A549 (cell line): ENCODE results near the gene DHX15.

ENCODE experiments used
- CHD2 ChIP-seq: fragments of 150-350 bp; IDR thresholded peaks from 2 replicates; pipeline ENCODE4 v1.6.1; 2014; ENCODE audit warnings: low read length; ENCODE audit not compliant: partially characterized antibody
- CTCF ChIP-seq: fragments of >200 bp; sonication (Bioruptor Twin); formaldehyde crosslinking; IDR thresholded peaks from 3 replicates; pipeline ENCODE4 v1.5.1; 2016
- HDAC2 ChIP-seq: fragments of 200-600 bp; sonication (generic); IDR thresholded peaks from 2 replicates; pipeline ENCODE4 v1.6.1; 2016
- KDM5A ChIP-seq: fragments of 200-600 bp; sonication (generic); IDR thresholded peaks from 2 replicates; pipeline ENCODE4 v1.6.1; 2016; ENCODE audit warnings: antibody characterized with exemption, mild to moderate bottlenecking
- POLR2A ChIP-seq: IDR thresholded peaks from 2 replicates; pipeline ENCODE4 v1.6.1; 2012; ENCODE audit warnings: mild to moderate bottlenecking, low read length
- SREBF2 ChIP-seq: fragments of 450-650 bp; IDR thresholded peaks from 2 replicates; pipeline ENCODE4 v1.6.1; 2014; ENCODE audit warnings: mild to moderate bottlenecking, moderate library complexity

GRCh38 chr4:24607334-24607733, 23.0 kb upstream of the DHX15 start:
- TF ChIP-seq CTCF (no peak), HDAC2 (no peak), KDM5A (no peak), POLR2A (no peak), SREBF2 (no peak), CHD2 (no peak)
